Measurements from ENCODE around the gene CACNG3.
A peak's percentile ranks its signal among the peaks of the same experiment; 100 is the strongest.

The CACNG3 gene

GRCh38 chr16:24378999-24379398 lies 122.9 kb downstream of the CACNG3 start:
- H3K9ac ChIP-seq: no peak overlapping the region
- TF ChIP-seq Cebpa-rat (IDR thresholded peaks at IDR 0.05): no peak

GRCh38 chr16:24381470-24382118 lies 125.5 kb downstream of the CACNG3 start:
- Histone ChIP-seq H3K36me3 (no peaks in the 10 kb centered on the region), H3K4me1 (no peaks in the 10 kb centered on the region), H3K4me3 (no peak overlapping the region)

More at GRCh38 chr16:24378999-24379398, 122.9 kb downstream of the CACNG3 start:
- Histone ChIP-seq H4K20me1 (no peaks in the 10 kb centered on the region), H3K4me2 (no peak overlapping the region), H3K4me3 (no peak overlapping the region), H3K27ac (no peak overlapping the region), H3K36me3 (no peaks in the 10 kb centered on the region), H3K9me3 (peaks cover 59% of the 10 kb centered on the region), H3K4me1 (no peaks in the 10 kb centered on the region), H3K27me3 (no peaks in the 10 kb centered on the region)

GRCh38 chr16:24382762-24383407 lies 126.8 kb downstream of the CACNG3 start:
- Histone ChIP-seq H4K20me1 (no peaks in the 10 kb centered on the region), H3K9ac (no peak overlapping the region), H3K4me2 (no peak overlapping the region), H3K36me3 (no peaks in the 10 kb centered on the region), H3K9me3 (peaks cover 50% of the 10 kb centered on the region), H3K4me1 (no peaks in the 10 kb centered on the region), H3K27ac (no peak overlapping the region), H3K27me3 (no peaks in the 10 kb centered on the region), H3K4me3 (no peak overlapping the region)
- TF ChIP-seq Cebpa-rat (IDR thresholded peaks at IDR 0.05): no peak

More at GRCh38 chr16:24381470-24382118, 125.5 kb downstream of the CACNG3 start:
- H3K9ac ChIP-seq: no peak overlapping the region
- H3K27ac ChIP-seq: no peak overlapping the region
- no peaks in the 10 kb centered on the region for H4K20me1 ChIP-seq
- H3K4me2 ChIP-seq: no peak overlapping the region
- no peaks in the 10 kb centered on the region for H3K27me3 ChIP-seq
- TF ChIP-seq Cebpa-rat (IDR thresholded peaks at IDR 0.05): no peak
- peaks cover 59% of the 10 kb centered on the region for H3K9me3 ChIP-seq

GRCh38 chr16:24394341-24394740 lies 138.2 kb downstream of the CACNG3 start:
- Histone ChIP-seq H3K27me3 (no peaks in the 10 kb centered on the region), H3K4me3 (no peak overlapping the region), H3K9me3 (no peaks in the 10 kb centered on the region), H4K20me1 (no peaks in the 10 kb centered on the region), H3K27ac (no peak overlapping the region), H3K36me3 (no peaks in the 10 kb centered on the region), H3K4me2 (no peak overlapping the region), H3K4me1 (peaks cover 6% of the 10 kb centered on the region), H3K9ac (no peak overlapping the region)
- no peak for TF ChIP-seq Cebpa-rat (IDR thresholded peaks at IDR 0.05)

GRCh38 chr16:24396350-24397271 lies 140.5 kb downstream of the CACNG3 start:
- Histone ChIP-seq H3K9ac (no peak overlapping the region), H3K27ac (no peak overlapping the region), H3K4me1 (peaks cover 6% of the 10 kb centered on the region), H4K20me1 (no peaks in the 10 kb centered on the region), H3K4me2 (peak overlapping the region; percentile 17; the same call in 1 of the 2 replicates), H3K36me3 (no peaks in the 10 kb centered on the region), H3K4me3 (no peak overlapping the region), H3K27me3 (no peaks in the 10 kb centered on the region), H3K9me3 (no peaks in the 10 kb centered on the region)
- no peak for TF ChIP-seq Cebpa-rat (IDR thresholded peaks at IDR 0.05)

GRCh38 chr16:24409045-24409444 lies 152.9 kb downstream of the CACNG3 start:
- H3K36me3 ChIP-seq: no peaks in the 10 kb centered on the region
- no peaks in the 10 kb centered on the region for H3K4me1 ChIP-seq
- H3K4me3 ChIP-seq: no peak overlapping the region
- H3K4me2 ChIP-seq: no peak overlapping the region
- H3K27ac ChIP-seq: no peak overlapping the region
- no peak overlapping the region for H3K9ac ChIP-seq
- H4K20me1 ChIP-seq: no peaks in the 10 kb centered on the region
- H3K27me3 ChIP-seq: no peaks in the 10 kb centered on the region
- peaks cover 11% of the 10 kb centered on the region; the same call in 1 of the 2 replicates for H3K9me3 ChIP-seq
- TF ChIP-seq Cebpa-rat (IDR thresholded peaks at IDR 0.05): no peak

Measured in BLaER1 (cell line).